Activated naive CD4-positive, alpha-beta T cell treated with anti-CD3 and anti-CD28 coated beads, Interleukin-2, amount 50 U/mL, for 72 hours (primary cell): ENCODE data around the gene MDM4. TPM values are rescaled to one million over a fixed set of nuclear protein-coding genes. Genes with fewer than 3 reads are reported as not detected.
"Not testable (repeated sequence)": the region's sequence is repeated elsewhere in the genome, so short reads cannot be mapped to it uniquely, and the experiment has no call there.

ENCODE experiments used
- ATAC-seq, 2 donors: fragments of 150-1000 bp; cut with Tn5 transposase; 2 replicates each; pipeline ENCODE4 v1.10.0; 2021; ENCODE audit warnings: mild to moderate bottlenecking in 2 of 2, moderate library complexity in 2 of 2
- DNase-seq, 2 donors: peaks; one replicate each; pipeline ENCODE4 v3.0.0; 2021 to 2022; ENCODE audit warnings: low spot score in 2 of 2
- H3K27ac Mint-ChIP-seq, 2 donors: one replicate each; pipeline ENCODE4 v1.8.0; 2022; ENCODE audit warnings: mild to moderate bottlenecking in 2 of 2, mixed read lengths in 2 of 2
- H3K36me3 Mint-ChIP-seq, 2 donors: one replicate each; pipeline ENCODE4 v1.8.0; 2022; ENCODE audit warnings: mixed read lengths in 2 of 2
- H3K9me3 Mint-ChIP-seq, 2 donors: one replicate each; pipeline ENCODE4 v1.8.0; 2022; ENCODE audit warnings: mixed read lengths in 2 of 2
- total RNA-seq, 2 donors: library from RNA; stranded (reverse); gene quantifications; one replicate each; pipeline ENCODE4 v1.2.3, GENCODE V29; 2022

The MDM4 gene
- total RNA-seq, 2 donors from 2014 or later, result 87.2 to 97.9 TPM

DNA sequence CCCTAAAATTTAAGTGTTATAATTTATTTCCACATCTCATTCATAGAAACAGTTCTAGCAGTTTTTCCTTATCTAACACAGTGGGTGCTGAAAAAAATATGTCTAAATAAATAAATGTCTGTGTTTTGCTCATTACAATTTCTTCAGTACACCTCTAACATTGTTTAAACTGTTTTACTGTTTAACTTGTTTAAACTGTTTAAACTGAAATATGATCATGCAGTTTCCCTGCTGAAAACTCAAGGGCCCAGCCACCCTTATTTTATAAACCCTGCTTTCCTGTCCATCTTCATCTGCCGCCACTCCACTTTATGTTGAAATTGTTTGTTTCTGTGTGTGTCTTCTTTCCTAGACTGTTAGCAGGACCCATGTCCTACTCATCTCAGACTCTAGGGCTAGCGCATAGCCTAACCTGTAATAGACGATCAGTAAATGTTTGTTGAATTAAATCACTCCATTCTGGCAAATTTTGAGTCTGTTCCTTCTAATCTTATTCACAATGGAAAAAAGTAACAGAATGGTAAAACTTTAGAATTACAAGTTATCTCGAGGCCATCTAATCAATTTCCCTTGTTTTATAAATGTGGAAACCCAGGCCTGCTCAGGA is 12.2 kb upstream of the MDM4 start:
- ATAC-seq, result no peak
- Mint-ChIP-seq H3K9me3 (no peaks in the 10 kb centered on the region), H3K36me3 (peaks cover 6 to 11% of the 10 kb centered on the region in 2 donors), H3K27ac (no peak overlapping the region)
- DNase-seq, result no peak

DNA sequence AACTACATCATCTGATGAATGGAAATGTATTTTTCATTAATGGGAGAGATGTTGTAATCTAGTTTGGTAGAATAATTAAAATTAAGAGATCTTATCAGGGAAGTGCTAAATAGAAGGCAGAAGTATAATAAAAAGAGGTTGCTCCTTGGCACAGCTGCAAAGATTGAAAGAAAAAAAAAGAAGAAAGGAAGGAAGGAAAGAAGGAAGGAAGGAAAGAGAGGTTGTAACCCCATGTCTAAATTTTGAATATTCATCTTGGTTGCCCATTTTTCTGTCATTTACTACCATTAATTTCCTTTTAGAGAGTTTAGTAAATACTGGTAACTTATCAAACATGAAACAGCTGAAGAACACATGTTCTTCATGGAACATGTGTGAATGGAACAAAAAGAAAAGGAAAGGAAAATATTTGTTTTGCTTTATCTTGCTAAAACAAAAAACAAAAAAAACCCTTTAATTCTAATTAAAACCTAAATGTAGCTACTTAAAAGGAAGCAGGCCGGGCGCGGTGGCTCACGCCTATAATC is 10.5 kb upstream of the MDM4 start:
- DNase-seq (no peak), ATAC-seq (no peak)
- Mint-ChIP-seq H3K9me3 (no peaks in the 10 kb centered on the region), H3K27ac (peak overlapping the region; percentile 100), H3K36me3 (peaks cover 6 to 11% of the 10 kb centered on the region in 2 donors)

DNA sequence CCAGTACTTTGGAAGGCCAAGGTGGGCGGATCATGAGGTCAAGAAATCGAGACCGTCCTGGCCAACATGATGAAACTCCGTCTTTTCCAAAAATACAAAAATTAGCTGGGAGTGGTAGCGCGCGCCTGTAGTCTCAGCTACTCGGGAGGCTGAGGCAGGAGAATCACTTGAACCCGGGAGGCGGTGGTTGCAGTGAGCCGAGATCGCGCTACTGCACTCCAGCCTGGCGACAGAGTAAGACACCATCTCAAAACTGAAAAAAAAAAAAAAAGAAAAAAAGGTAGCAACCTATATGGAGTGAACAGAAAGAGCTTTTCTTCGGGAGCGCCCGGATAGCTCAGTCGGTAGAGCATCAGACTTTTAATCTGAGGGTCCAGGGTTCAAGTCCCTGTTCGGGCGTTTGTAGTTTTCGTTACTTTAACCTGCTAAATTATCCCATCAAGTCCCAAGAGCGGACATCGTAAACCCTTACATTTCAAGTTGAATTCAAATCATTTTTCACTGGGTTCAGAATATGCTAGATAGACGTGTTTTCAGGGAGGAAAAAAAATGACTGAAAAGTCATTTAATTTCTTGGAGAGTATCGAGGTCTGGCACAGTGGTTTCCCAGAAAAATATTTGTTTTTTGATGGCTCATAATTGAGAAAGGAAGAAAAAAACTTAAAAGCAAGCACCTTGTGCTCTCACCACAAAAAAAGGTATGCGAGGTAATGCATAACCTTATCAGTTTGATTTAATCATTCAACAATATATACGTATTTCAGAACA is 9.8 kb upstream of the MDM4 start:
- ATAC-seq, result peak; percentile 83 to 86
- Mint-ChIP-seq H3K27ac (peak overlapping the region; percentile 100), H3K9me3 (no peaks in the 10 kb centered on the region), H3K36me3 (peaks cover 6 to 11% of the 10 kb centered on the region in 2 donors)
- DNase-seq, result peak; percentile 74 to 83

DNA sequence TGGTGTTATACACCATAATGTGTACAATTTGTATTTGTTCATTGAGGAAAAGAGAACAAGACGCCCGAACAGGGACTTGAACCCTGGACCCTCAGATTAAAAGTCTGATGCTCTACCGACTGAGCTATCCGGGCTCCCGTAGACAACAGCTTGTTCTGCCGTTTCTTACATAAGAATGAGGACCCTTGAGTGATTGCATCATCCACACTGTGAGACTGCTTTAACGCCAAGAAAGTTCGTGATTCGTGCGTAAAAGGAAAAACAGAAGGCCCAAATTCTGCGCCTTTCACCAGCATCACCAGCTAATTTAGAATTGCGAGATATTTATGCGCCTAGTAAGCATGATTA is 9.3 kb upstream of the MDM4 start:
- peak; percentile 66 to 80 for ATAC-seq
- peaks cover 6 to 11% of the 10 kb centered on the region in 2 donors for H3K36me3 Mint-ChIP-seq
- peak overlapping the region; percentile 100 for H3K27ac Mint-ChIP-seq
- no peaks in the 10 kb centered on the region for H3K9me3 Mint-ChIP-seq
- peak; percentile 85 to 95 for DNase-seq

DNA sequence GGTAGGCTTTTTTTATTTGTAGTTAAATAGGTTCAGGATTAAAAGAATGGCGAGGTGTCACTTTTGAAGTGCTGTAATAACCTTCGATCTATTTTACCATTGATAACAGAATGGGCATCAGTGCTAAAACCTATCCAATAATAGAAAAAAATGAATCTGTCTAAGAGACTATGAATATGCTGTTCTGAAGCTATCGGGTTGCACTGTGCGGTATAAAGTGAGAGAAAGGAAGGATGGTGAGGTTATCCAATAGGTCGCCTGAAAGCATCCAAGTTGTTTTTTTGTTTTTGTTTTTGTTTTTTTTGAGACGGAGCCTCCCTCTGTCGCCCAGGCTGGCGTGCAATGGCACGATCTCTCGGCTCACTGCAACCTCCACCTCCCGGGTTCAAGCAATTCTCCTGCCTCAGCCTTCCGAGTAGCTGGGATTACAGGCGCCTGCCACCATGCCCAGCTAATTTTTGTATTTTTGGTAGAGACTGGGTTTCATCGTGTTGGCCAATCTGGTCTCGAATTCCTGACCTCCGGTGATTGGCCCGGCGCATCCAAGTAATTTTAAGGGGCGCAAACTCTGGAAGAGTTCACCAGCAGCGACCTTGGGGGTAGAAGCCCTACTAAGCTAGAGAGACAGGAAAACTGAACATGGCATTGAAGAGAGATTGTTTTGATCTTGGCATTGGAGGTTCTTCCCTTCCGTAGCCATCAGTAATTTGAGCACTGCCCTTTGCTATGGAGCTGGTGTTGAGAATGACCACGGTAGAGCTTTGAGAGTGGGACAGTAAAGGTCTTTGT is 8.7 kb upstream of the MDM4 start:
- peaks cover 6 to 11% of the 10 kb centered on the region in 2 donors for H3K36me3 Mint-ChIP-seq
- peak; percentile 4 to 17 for ATAC-seq

DNA sequence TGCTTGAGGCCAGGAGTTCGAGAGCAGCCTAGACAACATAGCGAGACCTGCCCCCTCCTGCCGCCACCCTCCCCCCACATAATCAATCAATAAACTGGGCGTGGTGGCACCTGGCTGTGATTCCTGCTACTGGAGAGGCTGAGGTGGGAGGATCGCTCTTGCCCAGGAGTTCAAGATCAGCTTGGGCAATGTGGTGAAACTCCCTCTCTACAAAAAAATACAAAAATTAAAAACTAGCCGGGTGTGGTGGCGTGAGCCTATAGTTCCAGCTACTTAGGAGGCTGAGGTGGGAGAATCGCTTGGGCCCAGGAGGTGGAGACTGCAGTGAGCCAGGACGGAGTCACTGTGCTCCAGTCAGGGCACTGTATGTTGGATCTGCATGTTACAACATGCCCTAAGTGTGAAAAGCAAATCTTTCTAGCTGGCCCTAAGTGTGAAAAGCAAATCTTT is 7.0 kb upstream of the MDM4 start:
- Mint-ChIP-seq H3K36me3 (peaks cover 6 to 11% of the 10 kb centered on the region in 2 donors), H3K9me3 (no peaks in the 10 kb centered on the region), H3K27ac (no peak overlapping the region)
- ATAC-seq (no peak), DNase-seq (no peak)

More for the DNA sequence above, 8.7 kb upstream of the MDM4 start:
- DNase-seq, result peak in 1 of 2 donors; percentile 26
- Mint-ChIP-seq H3K9me3 (no peaks in the 10 kb centered on the region), H3K27ac (peak overlapping the region; percentile 100)

- Mint-ChIP-seq H3K9me3 (no peaks in the 10 kb centered on the region), H3K36me3 (peaks cover 2 to 11% of the 10 kb centered on the region in 2 donors), H3K27ac (peak overlapping the region in 1 of 2 donors; percentile 25)
- ATAC-seq (no peak), DNase-seq (no peak)
Observed at GRCh38 chr1:204511366-204511765, 4.8 kb upstream of the MDM4 start.

DNA sequence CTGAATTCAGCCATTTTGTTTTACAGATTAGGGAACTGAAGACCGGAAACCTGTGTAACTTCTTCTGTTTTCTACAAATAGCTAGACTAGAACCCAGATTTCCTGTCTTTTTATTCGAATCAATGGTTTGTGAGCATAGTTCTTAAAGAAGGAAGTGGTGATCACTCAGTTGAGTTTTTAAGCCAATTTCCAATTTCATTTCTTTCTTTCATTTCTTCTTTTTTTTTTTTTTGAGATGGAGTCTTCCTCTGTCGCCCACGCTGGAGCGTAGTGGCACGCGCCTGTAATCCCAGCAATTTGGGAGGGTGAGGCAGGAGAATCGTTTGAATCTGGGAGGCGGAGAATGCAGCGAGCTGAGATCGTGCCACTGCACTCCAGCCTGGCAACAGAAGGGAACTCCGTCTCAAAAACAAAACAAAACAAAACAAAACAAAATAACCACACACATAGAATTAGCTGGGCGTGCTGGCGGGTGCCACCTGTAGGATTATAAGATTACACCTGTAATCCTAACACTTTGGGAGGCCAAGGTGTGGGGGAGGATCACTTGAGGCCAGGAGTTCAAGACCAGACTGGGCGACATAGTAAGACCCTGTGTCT is 3.0 kb upstream of the MDM4 start:
- ATAC-seq, result peak in 1 of 2 donors; percentile 1
- Mint-ChIP-seq H3K9me3 (no peaks in the 10 kb centered on the region), H3K27ac (peak overlapping the region; percentile 96 to 99), H3K36me3 (peaks cover under 1% of the 10 kb centered on the region in 2 donors)
- peak in 1 of 2 donors; percentile 42 for DNase-seq

DNA sequence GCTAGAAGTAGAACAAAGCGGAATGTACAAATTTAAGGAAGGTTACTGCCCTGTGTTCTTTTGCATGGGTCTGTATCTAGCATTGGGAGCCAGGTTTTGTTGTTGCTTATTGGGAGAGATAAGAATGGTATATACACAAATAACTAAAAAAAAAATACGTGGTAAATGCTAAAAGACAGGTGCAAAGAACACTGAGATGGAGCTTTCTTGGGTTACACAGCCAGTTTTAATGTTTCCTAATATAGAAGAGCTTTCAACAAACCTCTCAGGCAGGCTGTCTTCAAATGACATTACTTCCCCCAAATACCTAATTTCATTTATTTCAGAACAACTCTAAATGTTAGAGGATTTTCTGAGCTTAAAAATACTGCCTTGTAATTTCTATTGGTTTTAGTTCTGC is 1.4 kb upstream of the MDM4 start:
- Mint-ChIP-seq H3K36me3 (peaks cover 10 to 11% of the 10 kb centered on the region in 2 donors), H3K27ac (peak overlapping the region in 1 of 2 donors; percentile 44), H3K9me3 (no peaks in the 10 kb centered on the region)
- ATAC-seq, result no peak
- DNase-seq, result no peak

DNA sequence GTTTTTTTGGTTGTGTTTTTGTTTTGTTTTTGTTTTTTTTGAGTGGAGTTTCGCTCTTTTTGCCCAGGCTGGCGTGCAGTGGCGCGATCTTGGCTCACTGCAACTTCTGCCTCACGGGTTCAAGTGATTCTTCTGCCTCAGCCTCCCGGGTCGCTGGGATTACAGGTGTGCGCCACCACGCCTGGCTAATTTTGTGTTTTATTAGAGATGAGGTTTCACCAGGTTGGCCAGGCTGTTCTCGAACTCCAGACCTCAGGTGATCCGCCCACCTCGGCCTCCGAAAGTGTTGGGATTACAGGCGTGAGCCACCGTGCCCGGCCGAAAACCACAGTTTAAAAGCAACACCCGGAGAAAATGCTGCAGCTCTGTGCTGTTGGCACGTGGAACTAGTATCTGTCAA is 1.2 kb downstream of the MDM4 start:
- peak; percentile 10 to 76 for DNase-seq
- peaks cover 25 to 28% of the 10 kb centered on the region in 2 donors for H3K36me3 Mint-ChIP-seq
- H3K27ac Mint-ChIP-seq, result peak overlapping the region in 1 of 2 donors; percentile 52
- ATAC-seq, H3K9me3 Mint-ChIP-seq: not testable (repeated sequence)

DNA sequence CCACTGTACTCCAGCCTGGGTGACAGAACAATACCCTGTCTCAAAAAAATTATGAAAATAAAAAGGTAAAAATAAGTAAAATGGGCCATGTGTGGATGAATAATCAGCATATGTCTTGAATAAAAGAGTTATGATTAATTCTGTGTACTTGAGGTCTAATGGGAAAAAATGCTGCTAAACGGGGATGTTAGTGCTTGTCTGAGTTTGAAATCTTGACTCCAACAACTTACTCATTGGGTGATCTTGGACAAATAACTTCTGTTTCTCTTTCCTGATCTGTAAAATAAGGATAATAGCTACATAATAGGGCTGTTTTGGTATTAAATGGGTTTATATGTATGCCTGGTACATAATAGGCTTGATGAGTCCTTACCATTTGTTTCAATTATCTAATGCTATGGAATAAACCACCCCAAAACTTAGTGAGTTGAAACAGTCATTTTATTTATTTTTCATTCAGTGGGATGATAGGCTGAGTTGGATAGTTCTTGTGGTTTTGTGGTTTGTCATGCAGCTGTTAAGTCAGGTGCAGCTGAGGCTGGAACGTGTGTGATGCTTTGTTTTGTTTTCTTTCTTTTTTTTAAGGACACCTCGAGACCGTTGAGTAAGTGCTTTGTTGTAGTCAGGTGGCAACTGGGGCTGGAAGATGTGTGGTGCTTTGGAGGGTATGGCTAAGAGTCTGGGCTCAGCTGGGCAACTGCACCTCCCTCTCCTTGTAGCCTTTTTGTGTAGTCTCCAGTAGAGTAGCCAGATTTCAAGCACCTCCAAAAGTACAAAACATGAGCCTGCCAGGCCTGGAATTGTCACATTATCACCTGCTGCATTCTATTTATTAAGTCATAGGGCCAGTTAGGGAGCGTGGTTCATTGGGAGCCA is 4.9 kb downstream of the MDM4 start:
- peaks cover 42 to 56% of the 10 kb centered on the region in 2 donors for H3K36me3 Mint-ChIP-seq
- peak overlapping the region; percentile 70 to 84 for H3K27ac Mint-ChIP-seq
- ATAC-seq, result peak; percentile 57 to 75
- peaks cover 6 to 11% of the 10 kb centered on the region in 2 donors for H3K9me3 Mint-ChIP-seq
- peak in 1 of 2 donors; percentile 49 for DNase-seq

GRCh38 chr1:204521941-204522521 is 5.8 kb downstream of the MDM4 start:
- peaks cover 42 to 64% of the 10 kb centered on the region in 2 donors for H3K36me3 Mint-ChIP-seq

GRCh38 chr1:204523605-204524215 is 7.5 kb downstream of the MDM4 start:
- peaks cover 6 to 11% of the 10 kb centered on the region in 2 donors for H3K9me3 Mint-ChIP-seq
- ATAC-seq (peak in 1 of 2 donors; percentile 43), DNase-seq (no peak)
- peak overlapping the region; percentile 37 to 92 for H3K27ac Mint-ChIP-seq
- peaks cover 37 to 59% of the 10 kb centered on the region in 2 donors for H3K36me3 Mint-ChIP-seq

More at GRCh38 chr1:204521941-204522521, 5.8 kb downstream of the MDM4 start:
- not testable (repeated sequence) for ATAC-seq, DNase-seq
- Mint-ChIP-seq H3K27ac (peak overlapping the region; percentile 29 to 84), H3K9me3 (peaks cover 6 to 11% of the 10 kb centered on the region in 2 donors)

DNA sequence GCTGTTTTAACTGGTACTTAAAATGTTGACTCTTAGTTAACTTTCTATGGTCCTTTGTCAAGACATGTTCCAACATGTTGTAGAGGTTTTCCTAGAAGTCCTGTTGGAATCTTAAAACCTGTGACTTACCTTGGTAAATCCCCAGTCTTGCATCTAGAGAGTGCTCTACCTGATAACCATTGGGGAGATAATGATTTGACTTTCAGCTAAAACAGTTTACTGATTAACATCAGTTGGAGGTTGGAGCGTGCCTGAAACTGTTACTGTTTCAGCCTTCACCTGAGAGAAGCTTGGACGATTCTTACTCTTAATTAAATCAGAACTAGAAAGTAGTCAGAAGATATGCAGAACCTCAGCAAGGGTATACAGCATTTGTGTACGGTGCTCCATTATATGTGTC is 8.8 kb downstream of the MDM4 start:
- peaks cover 31 to 54% of the 10 kb centered on the region in 2 donors for H3K36me3 Mint-ChIP-seq
- peaks cover 6 to 11% of the 10 kb centered on the region in 2 donors for H3K9me3 Mint-ChIP-seq
- H3K27ac Mint-ChIP-seq, result peak overlapping the region; percentile 67 to 92
- peak; percentile 36 to 45 for ATAC-seq
- no peak for DNase-seq

GRCh38 chr1:204528241-204528640 is 12.0 kb downstream of the MDM4 start:
- H3K9me3 Mint-ChIP-seq, result peaks cover 6% of the 10 kb centered on the region in 2 donors
- no peak overlapping the region for H3K27ac Mint-ChIP-seq
- ATAC-seq (no peak), DNase-seq (no peak)
- H3K36me3 Mint-ChIP-seq, result peaks cover 17 to 51% of the 10 kb centered on the region in 2 donors
